Transverse colon (tissue), 4 donors: Measurements from ENCODE around the gene TLL2. TPM values are rescaled to one million over a fixed set of nuclear protein-coding genes. Genes with fewer than 3 reads are reported as not detected.
A peak's percentile ranks its signal among the peaks of the same experiment; 100 is the strongest.

Source experiments
- DNase-seq: peaks from one replicate; pipeline ENCODE4 v3.0.0-alpha.2; 2019
- H3K27ac ChIP-seq, 4 donors: fragments of 200-600 bp; sonication (generic); 2 replicates each; pipeline ENCODE4 v1.5.1; 2016 to 2018; ENCODE audit warnings: inconsistent platforms in 4 of 4
- H3K27me3 ChIP-seq: fragments of 200-600 bp; sonication (generic); 2 replicates; pipeline ENCODE4 v1.5.1; 2017; ENCODE audit warnings: inconsistent platforms
- H3K36me3 ChIP-seq, 4 donors: fragments of 200-600 bp; sonication (generic); 2 replicates each; pipeline ENCODE4 v1.5.1; 2017 to 2019; ENCODE audit warnings: inconsistent platforms in 4 of 4
- H3K4me1 ChIP-seq, 4 donors: fragments of 200-600 bp; sonication (generic); 2 replicates each; pipeline ENCODE4 v1.5.1; 2017 to 2020; ENCODE audit warnings: inconsistent platforms in 4 of 4
- H3K4me3 ChIP-seq, 4 donors: fragments of 200-600 bp; sonication (generic); 1 replicate in 1 of 4; 2 replicates in 3 of 4; pipeline versions ENCODE4 v1.5.1 to v1.6.1; 2017 to 2019; ENCODE audit warnings: inconsistent platforms in 4 of 4
- H3K9me3 ChIP-seq, 2 donors: fragments of 200-600 bp; sonication (generic); 2 replicates each; pipeline ENCODE4 v1.5.1; 2017 to 2019; ENCODE audit warnings: inconsistent platforms in 2 of 2
- EP300 ChIP-seq: sonication (generic); formaldehyde crosslinking; IDR thresholded peaks from one replicate; pipeline ENCODE4 v1.6.1; 2017; ENCODE audit warnings: antibody characterized with exemption, low read depth
- POLR2A ChIP-seq: fragments of 450-650 bp; IDR thresholded peaks from one replicate; pipeline ENCODE4 v1.6.1; 2016; ENCODE audit warnings: antibody characterized with exemption, mild to moderate bottlenecking, moderate library complexity
- POLR2AphosphoS5 ChIP-seq, 3 donors: sonication (generic); formaldehyde crosslinking; IDR thresholded peaks; one replicate each; pipeline ENCODE4 v1.6.1; 2016; ENCODE audit warnings: antibody characterized with exemption in 3 of 3
- WGBS, 2 donors: methylation state at CpG; one replicate each; pipeline ENCODE4 v1.1.5; 2018; ENCODE audit warnings: low coverage in 1 of 2; 5-methylcytosine and 5-hydroxymethylcytosine counted together
- in situ Hi-C, 4 donors: fragments of 200-750 bp; cut with MboI; loops; one replicate each; pipeline versions ENCODE4 v1.15.0 to v1.15.1; 2017; ENCODE audit warnings: low sequenced_read_pairs in 3 of 4, low pct_ligation_motif_present in 1 of 4, low pct_unique_long_range_greater_than_20kb in 1 of 4
- intact Hi-C: fragments of 100-400 bp; cut with DNase I; formaldehyde crosslinking; loops from one replicate; pipeline ENCODE4 v1.15.1; 2023; ENCODE audit warnings: low total_unique reads
- total RNA-seq, 4 donors: library from RNA; depleted of rRNA; stranded (reverse); fragments of >200 nt; gene quantifications; one replicate each; pipeline ENCODE4 v1.1.0, GENCODE V29; 2016
- TF ChIP-seq, protein P1 (sequence below), 5 experiments: fragments of 200-600 bp in 3 of 5; fragments of 450-650 bp in 2 of 5; sonication (generic) in 3 of 5; IDR thresholded peaks; 1 replicate in 2 of 5; 2 replicates in 3 of 5; pipeline ENCODE4 v1.5.1; 2016 to 2017; ENCODE audit warnings: antibody characterized with exemption in 5 of 5, inconsistent platforms in 3 of 5, mild to moderate bottlenecking in 2 of 5, moderate library complexity in 1 of 5

Gene TLL2
- total RNA-seq, 4 donors from 2014 or later: 0.32 to 0.96 TPM; not detected in 2

- peak overlapping the region in 1 of 4 donors; percentile 55 for H3K27ac ChIP-seq
- no peak for DNase-seq
- no peaks in the 10 kb centered on the region for H3K9me3 ChIP-seq
- WGBS, 2 donors: 96 to 97% methylated on average over 4 to 5 of the region's 5 CpGs
- TF ChIP-seq POLR2AphosphoS5 (IDR thresholded peaks at IDR 0.05) (no peak), POLR2A (no peak), EP300 (no peak)
- TF ChIP-seq, protein P1, sequence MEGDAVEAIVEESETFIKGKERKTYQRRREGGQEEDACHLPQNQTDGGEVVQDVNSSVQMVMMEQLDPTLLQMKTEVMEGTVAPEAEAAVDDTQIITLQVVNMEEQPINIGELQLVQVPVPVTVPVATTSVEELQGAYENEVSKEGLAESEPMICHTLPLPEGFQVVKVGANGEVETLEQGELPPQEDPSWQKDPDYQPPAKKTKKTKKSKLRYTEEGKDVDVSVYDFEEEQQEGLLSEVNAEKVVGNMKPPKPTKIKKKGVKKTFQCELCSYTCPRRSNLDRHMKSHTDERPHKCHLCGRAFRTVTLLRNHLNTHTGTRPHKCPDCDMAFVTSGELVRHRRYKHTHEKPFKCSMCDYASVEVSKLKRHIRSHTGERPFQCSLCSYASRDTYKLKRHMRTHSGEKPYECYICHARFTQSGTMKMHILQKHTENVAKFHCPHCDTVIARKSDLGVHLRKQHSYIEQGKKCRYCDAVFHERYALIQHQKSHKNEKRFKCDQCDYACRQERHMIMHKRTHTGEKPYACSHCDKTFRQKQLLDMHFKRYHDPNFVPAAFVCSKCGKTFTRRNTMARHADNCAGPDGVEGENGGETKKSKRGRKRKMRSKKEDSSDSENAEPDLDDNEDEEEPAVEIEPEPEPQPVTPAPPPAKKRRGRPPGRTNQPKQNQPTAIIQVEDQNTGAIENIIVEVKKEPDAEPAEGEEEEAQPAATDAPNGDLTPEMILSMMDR (IDR thresholded peaks at IDR 0.05): no peak
- in situ Hi-C loops: loop anchor here in 2 of 4 donors (25.0 kb wide), 1 partner anchor 621 kb away; no protein-coding TSS in a partner anchor
- H3K4me1 ChIP-seq: peaks cover 4 to 8% (median 5%) of the 10 kb centered on the region in 4 donors
- no peaks in the 10 kb centered on the region for H3K36me3 ChIP-seq
- intact Hi-C loops: no loop called here
- peaks cover 10% of the 10 kb centered on the region for H3K27me3 ChIP-seq
- no peak overlapping the region for H3K4me3 ChIP-seq
These were observed 97.7 kb downstream of the TLL2 start for GRCh38 chr10:96415891-96416554.

DNA sequence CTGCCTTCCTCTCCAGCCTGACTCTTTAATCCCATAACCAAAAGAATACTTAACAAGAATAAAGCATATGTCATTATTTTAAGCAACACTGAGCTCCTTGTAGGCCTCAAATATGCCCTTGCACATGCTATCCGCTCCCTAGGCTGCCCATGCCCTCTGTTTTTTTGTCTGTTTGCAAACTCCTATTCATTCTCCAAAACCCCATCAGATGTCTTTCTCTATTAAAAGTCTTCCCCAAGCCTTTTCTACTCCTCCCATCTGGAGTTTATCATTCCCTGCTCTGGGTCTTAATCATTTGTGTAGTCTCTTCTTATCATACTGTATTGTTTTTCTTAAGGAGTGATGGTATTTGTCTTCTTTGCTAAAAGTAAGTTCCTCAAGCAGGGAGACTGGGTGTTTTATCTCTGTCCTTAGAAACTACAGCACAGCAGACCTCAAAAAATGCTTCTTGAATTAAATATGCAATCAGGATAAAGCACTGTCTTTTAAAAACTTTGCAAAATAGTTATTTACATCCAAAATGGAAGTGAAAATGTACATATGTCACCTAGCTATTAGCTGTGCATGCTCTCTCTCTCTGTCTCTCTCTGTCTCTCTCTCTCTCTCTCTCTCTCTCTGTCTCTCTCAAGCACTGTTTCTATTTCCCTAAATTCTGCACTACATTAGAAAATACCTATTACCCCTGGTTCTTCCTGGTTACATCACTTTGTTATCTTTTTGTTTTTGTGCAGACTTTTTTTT is 98.4 kb downstream of the TLL2 start:
- DNase-seq: no peak
- peaks cover 16% of the 10 kb centered on the region for H3K27me3 ChIP-seq
- no peak for TF ChIP-seq POLR2AphosphoS5 (IDR thresholded peaks at IDR 0.05)
- TF ChIP-seq, protein P1 (IDR thresholded peaks at IDR 0.05): no peak
- no peak overlapping the region for H3K4me3 ChIP-seq
- no peak overlapping the region for H3K27ac ChIP-seq
- no peaks in the 10 kb centered on the region for H3K9me3 ChIP-seq
- intact Hi-C loops: no loop called here
- 88 to 96% methylated on average over 1 of the region's 1 CpG for WGBS, 2 donors
- H3K36me3 ChIP-seq: no peaks in the 10 kb centered on the region
- in situ Hi-C loops: loop anchor here in 2 of 4 donors (25.0 kb wide), 1 partner anchor 622 kb away; no protein-coding TSS in a partner anchor
- H3K4me1 ChIP-seq: peaks cover 4 to 8% (median 5%) of the 10 kb centered on the region in 4 donors

DNA sequence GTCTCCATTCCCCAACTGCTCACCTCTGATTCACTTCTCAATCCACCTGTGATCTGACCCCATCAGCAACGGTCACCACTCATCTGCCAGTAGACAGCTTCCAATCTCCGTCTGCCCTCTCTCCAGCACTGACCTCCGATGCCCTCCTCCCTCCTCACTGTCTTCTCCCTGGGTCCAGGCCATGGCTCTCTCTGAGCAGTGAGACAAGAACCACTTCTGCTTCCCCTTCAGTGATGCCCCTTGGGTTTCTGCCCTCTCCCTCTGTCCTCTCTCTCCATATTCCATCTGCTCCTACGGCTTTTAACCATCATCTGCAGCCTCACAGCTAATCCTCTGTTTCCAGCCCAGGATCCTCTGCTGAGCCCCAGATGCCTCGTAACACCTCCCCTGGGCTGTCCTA is 99.4 kb downstream of the TLL2 start:
- TF ChIP-seq POLR2AphosphoS5 (IDR thresholded peaks at IDR 0.05) (no peak), EP300 (no peak), POLR2A (no peak)
- TF ChIP-seq, protein P1 (IDR thresholded peaks at IDR 0.05): no peak
- 94 to 100% methylated on average over 3 to 5 of the region's 5 CpGs for WGBS, 2 donors
- peaks cover 22% of the 10 kb centered on the region for H3K27me3 ChIP-seq
- no peak overlapping the region for H3K27ac ChIP-seq
- no peaks in the 10 kb centered on the region for H3K9me3 ChIP-seq
- intact Hi-C loops (no loop called here), in situ Hi-C loops (loop anchor here in 2 of 4 donors (25.0 kb wide), 1 partner anchor 623 kb away; no protein-coding TSS in a partner anchor)
- H3K4me3 ChIP-seq: no peak overlapping the region
- no peak for DNase-seq
- no peaks in the 10 kb centered on the region for H3K36me3 ChIP-seq
- H3K4me1 ChIP-seq: peaks cover 4 to 8% (median 5%) of the 10 kb centered on the region in 4 donors

GRCh38 chr10:96413151-96413787 is 100.5 kb downstream of the TLL2 start:
- no peak overlapping the region for H3K27ac ChIP-seq
- intact Hi-C loops: no loop called here
- H3K27me3 ChIP-seq: peaks cover 26% of the 10 kb centered on the region
- no peak overlapping the region for H3K4me3 ChIP-seq
- in situ Hi-C loops: loop anchor here in 2 of 4 donors (25.0 kb wide), 1 partner anchor 624 kb away; no protein-coding TSS in a partner anchor
- 74 to 83% methylated on average over 3 to 13 of the region's 13 CpGs for WGBS, 2 donors
- H3K9me3 ChIP-seq: no peaks in the 10 kb centered on the region
- peaks cover 4 to 8% (median 5%) of the 10 kb centered on the region in 4 donors for H3K4me1 ChIP-seq
- DNase-seq: no peak
- TF ChIP-seq POLR2AphosphoS5 (IDR thresholded peaks at IDR 0.05): no peak
- TF ChIP-seq POLR2A: no peak
- TF ChIP-seq, protein P1 (IDR thresholded peaks at IDR 0.05): no peak
- TF ChIP-seq EP300: no peak
- no peaks in the 10 kb centered on the region for H3K36me3 ChIP-seq
